Measurements from ENCODE around the gene AAK1.

AAK1 gene

GRCh38 chr2:69538872-69539548, 104.5 kb downstream of the AAK1 start:
- DNase-seq: no peak

GRCh38 chr2:69538249-69538648, 105.3 kb downstream of the AAK1 start:
- Histone ChIP-seq H3K27ac (no peak overlapping the region), H3K27me3 (replicated peaks) (no peaks in the 10 kb centered on the region), H3K4me3 (ENCODE audit: low read depth, low read length) (no peak overlapping the region), H3K36me3 (replicated peaks) (peaks cover 4% of the 10 kb centered on the region)
- DNase-seq: no peak
- no peak for TF ChIP-seq CTCF (IDR thresholded peaks at IDR 0.05; ENCODE audit: low read depth, low read length, missing control alignments)
- in situ Hi-C loops (cut with HindIII; ENCODE audit: low pct_ligation_motif_present, low sequenced_read_pairs): no loop called here

More at GRCh38 chr2:69538872-69539548, 104.5 kb downstream of the AAK1 start:
- Histone ChIP-seq H3K27ac (no peak overlapping the region), H3K27me3 (replicated peaks) (no peaks in the 10 kb centered on the region), H3K4me3 (ENCODE audit: low read depth, low read length) (no peak overlapping the region), H3K36me3 (replicated peaks) (peaks cover 4% of the 10 kb centered on the region)
- TF ChIP-seq CTCF (IDR thresholded peaks at IDR 0.05; ENCODE audit: low read depth, low read length, missing control alignments): no peak
- in situ Hi-C loops (cut with HindIII; ENCODE audit: low pct_ligation_motif_present, low sequenced_read_pairs): no loop called here

- TF ChIP-seq CTCF (IDR thresholded peaks at IDR 0.05; ENCODE audit: low read depth, low read length, missing control alignments): no peak
- Histone ChIP-seq H3K27ac (no peak overlapping the region), H3K27me3 (replicated peaks) (no peaks in the 10 kb centered on the region), H3K4me3 (ENCODE audit: low read depth, low read length) (no peak overlapping the region), H3K36me3 (replicated peaks) (peaks cover 4% of the 10 kb centered on the region)
- in situ Hi-C loops (cut with HindIII; ENCODE audit: low pct_ligation_motif_present, low sequenced_read_pairs): no loop called here
- DNase-seq: no peak
Observed at GRCh38 chr2:69535817-69536241, 107.7 kb downstream of the AAK1 start.

GRCh38 chr2:69531186-69531585, 112.4 kb downstream of the AAK1 start:
- no peak overlapping the region for H3K27ac ChIP-seq
- DNase-seq: no peak
- H3K27me3 ChIP-seq (replicated peaks): no peaks in the 10 kb centered on the region
- peaks cover 16% of the 10 kb centered on the region for H3K36me3 ChIP-seq (replicated peaks)
- H3K4me3 ChIP-seq (ENCODE audit: low read depth, low read length): no peak overlapping the region
- in situ Hi-C loops (cut with HindIII; ENCODE audit: low pct_ligation_motif_present, low sequenced_read_pairs): no loop called here
- TF ChIP-seq CTCF (IDR thresholded peaks at IDR 0.05; ENCODE audit: low read depth, low read length, missing control alignments): no peak

- H3K36me3 ChIP-seq (replicated peaks): peaks cover 26% of the 10 kb centered on the region
Observed at GRCh38 chr2:69529480-69529879, 114.1 kb downstream of the AAK1 start.

More at GRCh38 chr2:69529480-69529879, 114.1 kb downstream of the AAK1 start:
- no peak overlapping the region for H3K27ac ChIP-seq
- no peaks in the 10 kb centered on the region for H3K27me3 ChIP-seq (replicated peaks)
- TF ChIP-seq CTCF (IDR thresholded peaks at IDR 0.05; ENCODE audit: low read depth, low read length, missing control alignments): no peak
- in situ Hi-C loops (cut with HindIII; ENCODE audit: low pct_ligation_motif_present, low sequenced_read_pairs): no loop called here
- no peak for DNase-seq
- no peak overlapping the region for H3K4me3 ChIP-seq (ENCODE audit: low read depth, low read length)
